GM12875 (cell line): ENCODE data around the gene ST3GAL3.

Source experiments
- H3K4me3 ChIP-seq: one replicate; pipeline ENCODE4 v1.5.1; 2011; ENCODE audit warnings: low read depth, low read length, control low read depth
- CTCF ChIP-seq: IDR thresholded peaks from 2 replicates; pipeline ENCODE4 v1.5.1; 2011; ENCODE audit warnings: low read depth, mild to moderate bottlenecking, control low read depth, inconsistent platforms, low read length, moderate library complexity, borderline replicate concordance; ENCODE audit not compliant: insufficient read depth

ST3GAL3 gene

GRCh38 chr1:43804569-43804968 is 97.2 kb downstream of the ST3GAL3 start:
- H3K4me3 ChIP-seq: no peak overlapping the region
- TF ChIP-seq CTCF: no peak

GRCh38 chr1:43805340-43805739 is 98.0 kb downstream of the ST3GAL3 start:
- no peak for TF ChIP-seq CTCF
- H3K4me3 ChIP-seq: no peak overlapping the region

GRCh38 chr1:43806183-43806582 is 98.8 kb downstream of the ST3GAL3 start:
- H3K4me3 ChIP-seq: no peak overlapping the region
- TF ChIP-seq CTCF: no peak

- H3K4me3 ChIP-seq: no peak overlapping the region
- no peak for TF ChIP-seq CTCF
Measured at GRCh38 chr1:43809097-43809673, 101.8 kb downstream of the ST3GAL3 start.

GRCh38 chr1:43812579-43812978 is 105.2 kb downstream of the ST3GAL3 start:
- TF ChIP-seq CTCF: no peak
- no peak overlapping the region for H3K4me3 ChIP-seq

- TF ChIP-seq CTCF: no peak
- H3K4me3 ChIP-seq: no peak overlapping the region
Measured at GRCh38 chr1:43814401-43814800, 107.1 kb downstream of the ST3GAL3 start.

GRCh38 chr1:43817304-43817939 is 110.1 kb downstream of the ST3GAL3 start:
- TF ChIP-seq CTCF: no peak
- no peak overlapping the region for H3K4me3 ChIP-seq
